Mesenchymal stem cell (in vitro differentiated cells and primary cell): ENCODE data around the gene PILRB.
"Not testable (repeated sequence)": the region's sequence is repeated elsewhere in the genome, so short reads cannot be mapped to it uniquely, and the experiment has no call there.

ENCODE experiments used
- DNase-seq: peaks from one replicate; pipeline ENCODE4 v3.0.0-alpha.2; 2013
- H2AFZ ChIP-seq: one replicate; pipeline ENCODE4 v1.6.1; 2013; ENCODE audit warnings: low read depth, mild to moderate bottlenecking, control low read depth, inconsistent platforms, low read length, moderate library complexity
- H2AK5ac ChIP-seq: 2 replicates; pipeline ENCODE4 v1.6.1; 2013; ENCODE audit warnings: low read length, moderate library complexity, mild to moderate bottlenecking, inconsistent platforms; ENCODE audit not compliant: severe bottlenecking
- H2BK120ac ChIP-seq: one replicate; pipeline ENCODE4 v1.6.1; 2013; ENCODE audit warnings: low read depth, mild to moderate bottlenecking, inconsistent platforms, low read length, moderate library complexity
- H2BK12ac ChIP-seq, 2 experiments: one replicate each; pipeline ENCODE4 v1.6.1; 2013; ENCODE audit warnings: inconsistent platforms in 2 of 2, low read length in 2 of 2, mild to moderate bottlenecking in 2 of 2, moderate library complexity in 2 of 2, control low read depth in 1 of 2
- H2BK15ac ChIP-seq: one replicate; pipeline ENCODE4 v1.6.1; 2013; ENCODE audit warnings: mild to moderate bottlenecking, low read depth, inconsistent platforms; ENCODE audit not compliant: poor library complexity, severe bottlenecking
- H2BK5ac ChIP-seq: 2 replicates; pipeline ENCODE4 v1.6.1; 2013; ENCODE audit warnings: low read depth, mild to moderate bottlenecking, low read length, control low read depth, inconsistent platforms; ENCODE audit not compliant: poor library complexity, severe bottlenecking
- H3K14ac ChIP-seq, 2 experiments: one replicate each; pipeline ENCODE4 v1.6.1; 2013; ENCODE audit warnings: inconsistent platforms in 2 of 2, low read length in 2 of 2, control low read depth in 1 of 2, mild to moderate bottlenecking in 1 of 2, moderate library complexity in 1 of 2
- H3K18ac ChIP-seq, 2 experiments: one replicate each; pipeline ENCODE4 v1.6.1; 2013; ENCODE audit warnings: inconsistent platforms in 2 of 2, low read length in 2 of 2, control low read depth in 1 of 2, low read depth in 1 of 2, mild to moderate bottlenecking in 1 of 2
- H3K23ac ChIP-seq, 2 experiments: one replicate each; pipeline ENCODE4 v1.6.1; 2013; ENCODE audit warnings: inconsistent platforms in 2 of 2, low read length in 2 of 2, mild to moderate bottlenecking in 2 of 2, moderate library complexity in 2 of 2, control low read depth in 1 of 2
- H3K27ac ChIP-seq: 2 replicates; pipeline ENCODE4 v1.5.1; 2013; ENCODE audit warnings: mild to moderate bottlenecking, moderate library complexity, low read length, control low read depth, inconsistent platforms; ENCODE audit not compliant: poor library complexity, severe bottlenecking
- H3K27me3 ChIP-seq, 2 experiments: 2 replicates each; pipeline versions ENCODE4 v1.6.1 to v1.7.0; 2013; ENCODE audit warnings: low read length in 2 of 2, mild to moderate bottlenecking in 2 of 2, moderate library complexity in 2 of 2, control low read depth in 1 of 2, inconsistent platforms in 1 of 2; ENCODE audit not compliant: control insufficient read depth in 1 of 2, insufficient read depth in 1 of 2
- H3K36me3 ChIP-seq, 2 experiments: 2 replicates each; pipeline versions ENCODE4 v1.6.1 to v1.7.0; 2013; ENCODE audit warnings: low read length in 2 of 2, control low read depth in 1 of 2, inconsistent platforms in 1 of 2, low read depth in 1 of 2, mild to moderate bottlenecking in 1 of 2; ENCODE audit not compliant: insufficient read depth in 2 of 2, control insufficient read depth in 1 of 2
- H3K4ac ChIP-seq, 2 experiments: one replicate each; pipeline ENCODE4 v1.6.1; 2013; ENCODE audit warnings: inconsistent platforms in 2 of 2, low read length in 2 of 2, mild to moderate bottlenecking in 2 of 2, moderate library complexity in 2 of 2, control low read depth in 1 of 2, low read depth in 1 of 2
- H3K4me1 ChIP-seq: 2 replicates; pipeline ENCODE4 v1.6.1; 2013; ENCODE audit warnings: low read depth, low read length, control low read depth; ENCODE audit not compliant: control insufficient read depth, insufficient read depth
- H3K4me2 ChIP-seq: 2 replicates; pipeline ENCODE4 v1.6.1; 2013; ENCODE audit warnings: low read length, mild to moderate bottlenecking, inconsistent platforms; ENCODE audit not compliant: poor library complexity, severe bottlenecking
- H3K4me3 ChIP-seq, 2 experiments: 2 replicates each; pipeline versions ENCODE4 v1.5.1 to v1.7.0; 2013; ENCODE audit warnings: low read length in 2 of 2, mild to moderate bottlenecking in 2 of 2, control low read depth in 1 of 2, low read depth in 1 of 2; ENCODE audit not compliant: insufficient read depth in 1 of 2
- H3K79me1 ChIP-seq: replicated peaks from 2 replicates; pipeline ENCODE4 v1.6.1; 2013; ENCODE audit warnings: mild to moderate bottlenecking, control low read depth, low read length, inconsistent platforms; ENCODE audit not compliant: poor library complexity, severe bottlenecking
- H3K9ac ChIP-seq: 2 replicates; pipeline ENCODE4 v1.7.0; 2013; ENCODE audit warnings: mild to moderate bottlenecking, low read length, moderate library complexity
- H3K9me3 ChIP-seq: 2 replicates; pipeline ENCODE4 v1.7.0; 2013; ENCODE audit warnings: mild to moderate bottlenecking, low read length; ENCODE audit not compliant: control insufficient read depth
- H4K8ac ChIP-seq: one replicate; pipeline ENCODE4 v1.6.1; 2013; ENCODE audit warnings: inconsistent platforms, mild to moderate bottlenecking, low read length, moderate library complexity
- H4K91ac ChIP-seq: one replicate; pipeline ENCODE4 v1.6.1; 2013; ENCODE audit warnings: mild to moderate bottlenecking, low read length, inconsistent platforms
- WGBS: methylation state at CpG from one replicate; pipeline ENCODE4 v1.1.7; 2013; ENCODE audit warnings: mixed read lengths; 5-methylcytosine and 5-hydroxymethylcytosine counted together

PILRB gene

GRCh38 chr7:100341286-100341685 lies 16.6 kb upstream of the PILRB start:
- H2BK120ac ChIP-seq, DNase-seq, H3K9me3 ChIP-seq, H3K79me1 ChIP-seq, H3K23ac ChIP-seq, H2AFZ ChIP-seq, H4K91ac ChIP-seq, H4K8ac ChIP-seq, H3K27me3 ChIP-seq, H3K14ac ChIP-seq, H3K27ac ChIP-seq, H2AK5ac ChIP-seq, H2BK5ac ChIP-seq, H3K9ac ChIP-seq, H3K4me1 ChIP-seq, H3K4me2 ChIP-seq, H2BK12ac ChIP-seq, H3K4ac ChIP-seq, H2BK15ac ChIP-seq, H3K4me3 ChIP-seq, H3K18ac ChIP-seq: not testable (repeated sequence)
- WGBS: 84% methylated on average over 6 of the region's 6 CpGs
- peaks cover 17 to 31% of the 10 kb centered on the region in 2 experiments for H3K36me3 ChIP-seq

GRCh38 chr7:100342765-100343164 lies 15.2 kb upstream of the PILRB start:
- Histone ChIP-seq H3K9ac (no peak overlapping the region), H3K4me2 (no peak overlapping the region), H2BK120ac (no peak overlapping the region), H3K4ac (no peak overlapping the region), H2AFZ (no peak overlapping the region), H4K8ac (no peak overlapping the region), H3K23ac (no peak overlapping the region), H3K9me3 (no peaks in the 10 kb centered on the region), H4K91ac (no peak overlapping the region), H3K79me1 (peaks cover 17% of the 10 kb centered on the region), H3K4me3 (no peak overlapping the region), H2AK5ac (no peak overlapping the region), H2BK12ac (no peak overlapping the region), H2BK15ac (no peak overlapping the region), H3K14ac (no peak overlapping the region), H3K18ac (no peak overlapping the region), H3K36me3 (peaks cover 28 to 46% of the 10 kb centered on the region in 2 experiments), H2BK5ac (no peak overlapping the region), H3K27me3 (no peaks in the 10 kb centered on the region), H3K4me1 (peaks cover 8% of the 10 kb centered on the region), H3K27ac (no peak overlapping the region)
- DNase-seq: no peak
- WGBS: 100% methylated on average over 6 of the region's 6 CpGs

- H3K4me3 ChIP-seq, H3K9ac ChIP-seq, H2BK120ac ChIP-seq, H2AFZ ChIP-seq, H3K18ac ChIP-seq, H3K9me3 ChIP-seq, H2AK5ac ChIP-seq, H3K23ac ChIP-seq, DNase-seq, H3K4me1 ChIP-seq, H4K8ac ChIP-seq, H4K91ac ChIP-seq, H3K14ac ChIP-seq, H3K27me3 ChIP-seq, H3K4ac ChIP-seq, H3K4me2 ChIP-seq, H2BK5ac ChIP-seq, H2BK12ac ChIP-seq, H2BK15ac ChIP-seq: not testable (repeated sequence)
- Histone ChIP-seq H3K27ac (peak overlapping the region; percentile 2), H3K36me3 (peaks cover 34 to 51% of the 10 kb centered on the region in 2 experiments), H3K79me1 (peaks cover 23% of the 10 kb centered on the region)
- WGBS: 97% methylated on average over 2 of the region's 4 CpGs
These were observed 13.8 kb upstream of the PILRB start for GRCh38 chr7:100344124-100344559.

- not testable (repeated sequence) for H2BK12ac ChIP-seq
- 31% methylated on average over 6 of the region's 13 CpGs for WGBS
These were observed 13.2 kb upstream of the PILRB start for GRCh38 chr7:100344560-100345287.

More at GRCh38 chr7:100344560-100345287, 13.2 kb upstream of the PILRB start:
- not testable (repeated sequence) for H3K9me3 ChIP-seq, H4K91ac ChIP-seq, H3K4me2 ChIP-seq, H2BK120ac ChIP-seq, H2BK5ac ChIP-seq, H3K4me1 ChIP-seq, H2BK15ac ChIP-seq, H3K4me3 ChIP-seq, H3K27me3 ChIP-seq, H2AK5ac ChIP-seq, H3K14ac ChIP-seq, H2AFZ ChIP-seq, H3K23ac ChIP-seq
- H3K27ac ChIP-seq: peak overlapping the region; percentile 24
- H3K18ac ChIP-seq: peak overlapping the region in 1 of 2 experiments; percentile 8
- H3K4ac ChIP-seq: peak overlapping the region in 1 of 2 experiments; percentile 58
- peaks cover 27% of the 10 kb centered on the region for H3K79me1 ChIP-seq
- peaks cover 38 to 52% of the 10 kb centered on the region in 2 experiments for H3K36me3 ChIP-seq
- peak overlapping the region; percentile 37 for H4K8ac ChIP-seq
- peak; percentile 93 for DNase-seq
- peak overlapping the region; percentile 16 for H3K9ac ChIP-seq
